HG02678 (cell line): ENCODE measurements around the gene DNAJB8.
A peak's percentile ranks its signal among the peaks of the same experiment; 100 is the strongest.

ENCODE experiments used
- ATAC-seq: cut with Tn5 transposase; IDR thresholded peaks from one replicate; pipeline ENCODE4 v1.9.1; 2021; ENCODE audit warnings: mild to moderate bottlenecking, moderate library complexity; ENCODE audit not compliant: unreplicated experiment

DNAJB8 gene

DNA sequence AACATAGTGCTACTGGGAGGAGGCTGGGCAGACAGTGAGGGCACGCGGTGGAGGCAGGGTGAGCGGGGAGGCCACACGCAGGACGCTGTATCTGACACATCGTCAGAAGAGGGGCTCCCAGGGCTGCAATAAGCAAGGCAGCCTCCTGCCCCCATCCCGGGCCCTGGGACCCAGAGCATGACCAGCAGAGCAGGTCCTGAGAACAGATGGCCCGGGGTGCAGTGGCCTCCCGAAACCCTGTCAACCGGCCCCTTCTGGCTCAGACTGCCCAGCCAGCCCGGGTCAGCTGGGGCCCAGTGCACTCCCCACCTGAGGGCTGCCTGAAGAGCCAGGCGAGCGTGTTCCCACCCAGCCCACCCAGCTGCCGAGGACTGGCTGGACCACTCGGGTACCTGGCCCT lies 37.4 kb downstream of the DNAJB8 start:
- ATAC-seq: no peak

DNA sequence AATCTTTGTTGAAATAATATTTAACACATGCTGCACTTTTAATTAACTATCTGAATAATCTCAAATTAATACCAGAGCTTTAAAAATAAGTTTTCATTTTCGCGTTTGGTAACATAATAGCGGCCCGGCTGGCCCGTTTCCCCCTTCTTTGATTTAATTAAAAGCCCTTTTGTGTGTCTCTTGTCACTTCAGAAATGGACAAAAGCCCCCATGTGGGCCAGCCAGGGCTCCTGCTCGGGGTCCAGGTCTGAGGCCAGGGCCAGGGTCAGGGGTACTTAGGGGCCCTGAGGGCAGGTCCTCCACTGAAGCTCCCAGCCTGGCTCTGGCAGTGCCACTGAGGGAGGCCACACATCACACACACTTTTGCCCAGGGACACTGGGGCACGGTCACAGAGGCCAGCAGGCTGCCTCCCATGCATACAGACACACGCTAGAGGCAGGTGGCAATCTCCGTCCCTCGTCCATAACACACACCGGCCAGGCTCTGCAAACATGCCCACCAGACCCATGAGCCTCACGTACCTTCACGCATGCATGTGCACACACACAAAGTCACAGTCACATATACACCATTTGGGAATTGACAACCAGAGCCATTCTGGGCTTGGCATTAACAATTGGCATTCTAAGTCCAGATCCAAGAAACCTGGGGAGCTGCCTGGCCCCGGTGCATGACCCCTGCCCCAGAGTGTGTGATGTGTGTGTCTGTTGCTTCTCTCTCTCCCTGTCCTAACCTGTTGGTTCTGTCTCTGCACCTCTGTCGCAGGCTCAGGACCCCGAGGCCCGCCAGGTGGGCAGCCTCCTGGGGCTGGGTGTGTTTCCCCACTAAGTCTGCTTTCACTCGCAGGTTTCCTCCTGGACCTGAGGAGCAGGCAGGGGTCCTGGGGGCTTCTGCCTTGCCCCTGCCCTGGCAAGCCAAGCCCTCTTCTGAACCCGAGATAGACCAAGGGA lies 38.5 kb downstream of the DNAJB8 start:
- ATAC-seq: no peak

DNA sequence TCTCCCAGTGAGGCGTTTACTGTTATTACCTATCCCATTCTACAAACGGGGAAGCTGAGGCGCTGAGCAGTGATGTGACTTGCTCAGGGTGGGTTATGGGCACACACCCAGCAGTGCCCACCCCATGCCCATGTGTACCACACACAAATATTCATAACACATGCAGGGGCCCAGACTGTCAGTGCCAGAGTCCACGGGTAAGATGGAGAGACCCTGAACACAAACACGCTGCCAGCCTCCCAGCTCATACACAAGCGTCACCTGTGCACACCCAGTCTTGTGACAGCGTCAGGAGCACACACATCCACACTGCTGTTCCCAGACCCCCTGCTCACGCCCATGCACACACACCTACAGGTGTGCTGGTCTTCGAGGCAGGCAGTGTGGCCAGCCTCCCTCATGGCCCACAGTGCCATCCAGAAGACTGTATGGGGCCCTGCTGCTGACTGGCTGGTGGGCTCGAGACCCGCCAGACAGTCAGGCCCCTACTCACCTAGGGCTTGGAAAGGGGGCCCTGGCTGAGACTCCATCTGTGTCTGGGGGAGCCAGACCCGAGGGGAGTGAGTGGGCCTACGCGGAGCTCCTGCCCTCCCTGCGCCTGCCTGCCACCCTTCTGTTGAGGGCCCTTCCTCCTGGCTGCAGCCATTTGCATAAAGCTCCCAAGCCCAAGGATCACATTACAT lies 39.4 kb downstream of the DNAJB8 start:
- ATAC-seq: no peak

DNA sequence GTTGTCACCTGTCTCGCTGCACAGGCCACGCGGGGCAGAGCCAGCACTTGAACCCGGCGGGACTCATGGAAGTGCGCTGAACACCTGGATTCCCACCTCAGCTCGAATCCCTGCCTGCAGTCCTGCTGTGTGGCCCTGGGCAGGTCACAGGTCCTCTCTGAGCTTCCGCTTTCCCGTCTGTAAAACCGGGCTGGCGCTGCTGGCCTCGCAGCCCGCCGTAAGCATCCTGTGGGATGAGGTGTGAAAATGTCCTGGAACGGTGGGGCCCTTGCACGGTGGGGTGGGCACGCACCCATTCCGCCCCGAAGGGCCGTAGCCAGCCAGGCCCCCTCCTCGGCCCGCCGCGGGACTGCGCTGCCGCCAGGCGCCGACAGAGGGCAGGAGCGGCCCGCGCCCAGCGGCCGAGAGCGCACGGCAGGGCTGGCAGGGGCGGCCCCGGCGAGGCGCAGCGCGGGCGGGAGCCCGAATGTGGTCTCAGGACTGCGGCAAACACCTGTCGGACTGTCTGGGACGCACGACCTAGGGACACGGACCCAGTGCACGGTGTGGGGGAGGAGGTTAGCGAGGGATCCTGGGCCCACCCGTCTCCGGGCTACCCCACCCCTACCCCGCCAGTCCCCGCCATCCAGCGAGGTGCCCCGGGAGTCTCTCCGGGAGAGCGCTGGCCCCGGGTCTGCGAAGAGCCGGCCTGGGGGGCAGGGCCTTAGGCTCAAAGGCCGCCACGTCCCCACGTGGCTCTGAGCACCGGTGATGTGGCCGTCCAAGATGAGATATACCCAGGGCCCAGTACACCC lies 40.4 kb downstream of the DNAJB8 start:
- peak; percentile 80 for ATAC-seq

DNA sequence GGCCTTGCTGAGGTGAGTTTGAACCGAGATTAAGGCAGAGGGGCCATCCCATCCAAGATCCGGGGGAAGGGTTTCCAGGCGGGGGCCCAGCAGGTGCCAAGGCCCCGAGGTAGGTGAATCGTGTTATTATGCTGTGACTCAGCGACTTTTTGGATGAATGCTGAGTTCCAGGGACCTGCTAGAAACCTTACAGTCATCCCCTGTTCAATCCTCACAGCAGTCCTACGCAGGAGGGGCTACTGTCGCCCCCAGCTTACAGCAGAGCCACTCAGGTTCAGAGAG lies 40.9 kb downstream of the DNAJB8 start:
- no peak for ATAC-seq

DNA sequence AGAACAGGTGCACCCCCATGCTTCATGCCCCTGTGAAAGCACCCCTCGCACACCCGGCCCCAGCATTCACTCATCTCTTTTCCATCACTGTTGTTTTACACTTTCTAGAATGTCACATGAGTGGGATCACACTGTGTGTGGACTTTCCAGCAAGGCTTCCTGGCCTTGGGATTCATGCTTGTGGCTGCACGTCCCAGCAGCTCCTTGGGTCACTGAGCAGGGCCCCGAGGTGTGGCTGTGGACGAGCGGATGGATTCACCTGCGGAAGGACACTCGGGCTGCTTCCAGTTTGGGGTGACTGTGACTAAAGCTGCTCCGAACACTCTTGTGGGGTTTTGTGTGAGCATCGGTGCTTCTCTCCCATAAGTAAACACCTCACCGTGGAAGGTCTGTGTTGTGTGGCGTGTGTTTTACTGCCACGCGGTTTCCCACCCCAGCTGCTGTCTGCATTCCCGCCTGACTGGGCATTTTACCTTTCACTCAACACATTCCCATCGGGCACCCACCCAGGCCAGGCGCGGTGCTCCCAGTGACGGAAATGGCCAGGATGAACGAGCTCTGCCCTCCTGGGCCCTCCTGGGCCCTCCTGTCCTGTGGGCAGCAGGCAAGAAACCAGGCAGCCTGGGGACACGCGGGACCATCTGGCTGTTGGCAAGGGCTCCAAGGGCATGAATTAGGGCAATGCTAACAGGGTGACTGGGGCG lies 41.4 kb downstream of the DNAJB8 start:
- ATAC-seq: no peak

DNA sequence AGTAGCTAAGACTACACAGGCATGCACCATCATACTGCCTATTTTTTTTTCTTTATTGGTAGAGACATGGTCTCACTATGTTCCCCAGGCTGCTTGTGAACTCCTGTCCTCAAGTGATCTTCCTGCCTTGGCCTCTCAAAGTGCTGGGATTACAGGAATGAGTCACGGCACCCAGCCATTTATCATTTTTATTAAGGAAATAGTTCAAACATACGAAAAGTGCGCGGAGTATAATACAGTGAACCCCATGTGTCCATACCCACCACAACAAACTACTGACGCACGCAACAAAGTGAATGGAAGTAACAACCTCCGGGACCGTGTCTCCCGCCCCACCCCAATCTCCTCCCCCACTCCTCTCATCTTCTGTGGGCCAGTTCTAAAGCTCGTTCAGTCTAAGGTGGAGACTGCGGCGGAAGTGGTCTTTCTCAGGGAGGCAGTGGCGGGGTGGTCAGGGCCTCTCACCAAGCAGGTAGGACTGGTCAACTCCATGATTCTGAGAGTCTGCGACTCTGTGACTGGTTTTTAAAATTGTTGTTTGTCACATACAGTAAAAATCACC lies 42.1 kb downstream of the DNAJB8 start:
- no peak for ATAC-seq

DNA sequence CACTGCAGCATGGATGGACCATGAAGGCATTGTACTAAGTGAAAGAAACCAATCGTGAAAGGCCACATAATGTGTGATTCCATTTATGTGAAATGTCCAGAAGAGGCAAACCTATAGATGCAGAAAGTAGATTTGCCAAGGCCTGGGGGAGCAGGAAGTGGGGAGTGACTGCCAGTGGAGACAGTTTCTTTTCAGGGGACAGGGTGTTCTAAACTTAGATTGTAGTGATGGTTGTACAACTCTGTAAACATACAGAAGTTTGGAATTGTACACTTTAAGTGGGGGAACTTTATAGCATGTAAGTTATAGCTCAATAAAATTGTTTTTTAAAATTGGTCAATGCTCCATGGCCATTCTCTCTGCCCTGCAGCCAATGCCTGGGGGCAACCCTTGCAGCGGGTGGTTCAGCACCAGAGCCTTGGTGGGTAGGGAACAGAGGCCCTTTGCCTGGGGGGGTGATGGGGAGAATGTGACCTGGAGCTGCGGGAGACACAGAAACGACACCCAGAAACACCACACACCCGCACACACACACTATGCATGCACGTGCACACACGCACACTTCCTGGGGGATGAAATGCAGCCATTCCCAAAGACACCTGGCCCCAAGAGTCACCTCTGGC lies 43.1 kb downstream of the DNAJB8 start:
- no peak for ATAC-seq

DNA sequence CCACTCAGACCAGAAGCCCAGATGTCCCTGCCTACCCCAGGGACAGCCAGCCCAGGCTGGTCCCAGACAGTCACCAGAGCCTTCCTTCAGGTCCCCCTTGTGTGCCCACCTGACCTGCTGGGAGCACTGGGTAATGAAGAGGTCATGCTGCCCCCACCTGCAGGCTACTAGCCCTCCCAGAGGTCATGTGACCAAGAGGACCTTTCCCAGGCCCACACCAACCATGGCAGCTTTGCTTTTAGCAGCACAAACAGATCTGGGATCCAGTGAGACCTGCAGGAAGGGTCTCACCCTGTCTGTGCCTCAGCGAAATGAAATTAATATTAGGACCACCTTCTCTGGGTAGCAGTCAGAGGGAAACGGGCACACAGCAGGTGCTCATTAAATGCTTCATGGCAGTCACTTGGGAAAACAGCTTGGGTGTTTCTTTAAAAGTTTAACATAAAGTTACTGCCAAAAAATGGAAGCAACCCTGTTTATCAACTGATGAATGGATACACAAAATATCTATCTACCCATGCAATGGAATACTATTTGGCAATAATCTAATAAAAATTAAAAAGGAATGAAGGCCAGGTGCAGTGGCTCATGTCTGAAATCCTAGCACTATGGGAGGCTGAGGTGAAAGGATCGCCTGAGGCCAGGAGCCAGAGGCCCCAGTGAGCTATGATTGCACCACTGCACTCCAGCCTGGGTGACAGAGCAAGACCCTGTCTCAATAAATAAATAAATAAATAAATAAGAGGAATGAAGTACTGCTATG lies 43.7 kb downstream of the DNAJB8 start:
- no peak for ATAC-seq

DNA sequence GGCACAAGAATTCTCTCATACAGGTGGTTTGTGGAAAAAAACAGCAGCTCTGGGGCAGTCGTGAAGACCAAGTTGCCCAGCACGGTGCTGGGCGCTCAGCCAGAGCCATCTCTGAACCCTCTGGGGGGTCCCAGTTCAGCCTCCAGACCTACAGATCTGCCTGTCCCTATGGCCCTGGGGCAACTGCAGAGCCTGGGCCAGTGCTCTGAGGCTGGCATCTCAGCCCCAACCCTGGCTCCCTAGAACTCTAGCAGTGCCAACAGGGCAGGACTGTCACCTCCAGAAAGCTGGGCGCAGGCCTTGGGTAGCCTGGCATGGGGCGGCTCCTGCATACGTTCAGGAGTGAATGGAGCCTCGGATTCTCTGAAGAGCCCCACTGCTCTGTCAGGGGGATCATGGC lies 44.7 kb downstream of the DNAJB8 start:
- no peak for ATAC-seq

DNA sequence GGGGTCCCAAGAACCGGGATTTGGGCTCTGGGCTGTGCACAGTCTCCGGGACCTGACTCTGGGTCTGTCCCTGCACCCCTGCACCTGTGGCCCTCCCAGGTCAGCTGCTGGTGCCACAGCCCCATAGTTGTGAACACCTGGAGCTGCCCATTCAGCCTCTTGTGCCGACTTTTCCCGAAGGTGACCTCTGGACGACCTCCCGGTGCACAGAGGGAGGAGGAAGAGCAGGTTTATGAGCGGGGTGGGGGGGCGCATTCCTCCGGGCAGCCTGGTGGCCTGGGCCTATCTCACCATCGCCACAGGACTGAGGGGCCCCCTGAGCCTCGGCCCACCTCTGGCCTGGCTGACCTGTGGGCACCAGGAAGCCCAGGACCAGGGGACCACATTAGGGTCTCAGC lies 45.3 kb downstream of the DNAJB8 start:
- no peak for ATAC-seq

DNA sequence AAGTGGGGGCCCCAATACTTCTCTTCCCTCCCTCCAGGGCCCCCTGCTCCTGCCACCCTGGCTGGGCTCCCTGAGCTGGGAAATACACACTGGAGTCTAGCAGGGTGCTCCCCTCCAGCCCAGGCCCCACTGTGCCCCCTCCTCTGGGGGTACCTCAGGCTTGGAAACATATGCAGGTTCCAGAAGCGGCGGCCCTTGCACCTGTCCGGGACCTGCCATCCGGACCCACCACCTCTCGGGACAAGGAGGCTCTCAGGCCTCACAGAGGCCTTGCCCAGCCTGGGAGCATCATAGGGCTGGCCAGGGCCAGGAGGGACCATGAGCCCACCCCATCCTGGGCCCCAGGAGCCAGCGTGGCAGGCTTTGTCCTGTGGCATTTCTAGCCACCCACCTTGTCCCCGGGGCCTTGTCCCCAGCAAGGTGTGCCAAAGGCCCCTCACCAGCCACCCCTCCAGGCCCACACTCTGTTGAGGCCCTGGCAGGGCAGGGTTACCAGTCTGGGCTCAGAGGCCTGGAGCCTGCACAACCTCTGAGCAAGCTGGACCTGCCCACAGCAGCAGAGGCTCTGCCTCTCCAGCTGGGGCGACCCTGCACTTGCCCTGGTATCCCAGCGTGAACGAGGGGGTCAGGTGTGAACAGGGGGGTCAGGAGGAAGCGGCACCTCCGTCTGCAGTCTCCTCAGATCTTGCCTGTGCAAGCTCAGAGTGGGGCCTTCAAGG lies 45.8 kb downstream of the DNAJB8 start:
- no peak for ATAC-seq

DNA sequence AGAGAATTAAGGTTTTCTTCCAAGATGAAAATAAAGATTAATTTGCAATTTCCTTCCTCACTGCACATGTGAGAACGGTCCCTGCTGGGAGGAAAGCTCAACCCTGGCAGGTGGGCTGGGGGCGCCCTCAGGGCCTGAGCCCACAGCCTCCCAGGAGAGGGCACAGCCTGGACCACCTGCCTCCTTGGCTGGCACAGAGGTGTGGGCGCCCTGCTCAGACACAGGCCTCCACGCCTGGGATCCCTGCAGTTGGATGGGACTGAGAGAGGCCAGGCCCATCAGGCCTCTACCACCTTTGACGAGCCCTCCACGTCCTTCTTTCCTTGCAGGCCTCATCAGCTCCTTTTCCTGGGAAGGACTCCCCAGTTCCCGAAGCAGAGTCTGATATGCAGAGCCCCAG lies 46.4 kb downstream of the DNAJB8 start:
- no peak for ATAC-seq

DNA sequence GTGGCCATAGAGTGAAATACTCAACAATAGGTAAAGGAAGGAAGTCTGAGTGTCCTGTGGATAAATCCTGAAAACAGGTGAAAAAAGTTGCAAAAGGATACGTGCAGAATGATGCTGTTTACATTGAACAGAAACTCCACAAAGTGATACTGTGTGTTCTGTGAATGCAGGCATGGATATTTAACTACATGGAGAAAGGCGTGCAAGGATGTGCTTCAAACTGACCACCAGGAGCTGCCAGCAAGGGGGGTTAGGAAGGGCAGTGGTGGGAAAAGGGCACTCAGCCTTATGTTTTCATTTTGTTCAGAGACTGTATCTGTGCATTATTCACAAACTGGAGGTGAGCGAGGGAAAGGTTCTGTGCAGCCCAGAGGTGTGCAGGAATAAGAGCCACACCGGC lies 47.4 kb downstream of the DNAJB8 start:
- no peak for ATAC-seq

DNA sequence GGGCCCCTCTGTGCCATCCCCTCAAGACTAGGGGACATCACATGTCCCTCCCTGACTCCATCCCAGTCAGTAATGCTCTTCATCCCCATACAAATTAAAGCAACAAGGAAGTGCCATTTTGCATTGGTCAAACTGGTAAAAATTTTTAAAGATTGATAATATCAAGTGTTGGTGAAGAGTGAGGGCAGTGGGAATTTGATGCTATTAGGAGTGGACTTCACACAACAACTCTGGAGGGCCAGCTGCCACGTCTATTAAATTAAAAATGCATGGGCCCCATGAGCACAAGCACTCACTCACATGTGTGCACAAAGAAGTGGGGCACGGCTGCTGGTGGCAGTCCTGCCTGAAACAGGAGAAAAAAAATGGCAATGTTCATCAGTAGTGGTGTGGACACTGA lies 47.8 kb downstream of the DNAJB8 start:
- ATAC-seq: no peak

DNA sequence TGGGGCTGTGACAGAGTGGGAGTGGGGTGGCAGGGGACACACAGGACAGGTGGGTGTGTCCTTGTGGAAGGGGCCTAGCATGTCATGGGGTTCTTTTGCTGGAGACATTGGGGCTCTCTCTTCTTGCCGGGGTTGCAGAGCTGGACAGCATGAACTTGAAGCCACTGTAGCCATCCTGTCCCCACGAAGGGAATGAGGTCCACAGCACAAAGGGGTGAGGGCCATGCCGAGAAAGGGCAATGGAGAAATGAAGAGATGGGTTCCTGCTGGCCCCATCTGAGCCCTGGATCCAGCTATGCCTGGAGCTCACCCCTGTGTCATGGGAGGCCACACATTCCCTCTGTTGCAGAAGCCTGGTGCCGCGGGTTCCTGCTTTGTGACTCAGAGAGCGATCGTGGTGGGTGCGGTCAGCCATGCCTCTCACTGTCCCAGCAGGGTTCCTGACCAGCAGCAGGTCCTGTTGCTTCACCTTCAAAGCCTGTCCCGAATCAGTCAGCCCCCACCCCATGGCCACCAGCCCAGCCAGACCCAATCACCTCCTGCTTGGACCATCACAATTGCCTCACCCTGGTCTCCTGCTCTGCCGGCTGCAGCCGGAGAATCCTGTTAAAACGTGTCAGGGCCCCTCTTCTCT lies 50.0 kb downstream of the DNAJB8 start:
- ATAC-seq: no peak

DNA sequence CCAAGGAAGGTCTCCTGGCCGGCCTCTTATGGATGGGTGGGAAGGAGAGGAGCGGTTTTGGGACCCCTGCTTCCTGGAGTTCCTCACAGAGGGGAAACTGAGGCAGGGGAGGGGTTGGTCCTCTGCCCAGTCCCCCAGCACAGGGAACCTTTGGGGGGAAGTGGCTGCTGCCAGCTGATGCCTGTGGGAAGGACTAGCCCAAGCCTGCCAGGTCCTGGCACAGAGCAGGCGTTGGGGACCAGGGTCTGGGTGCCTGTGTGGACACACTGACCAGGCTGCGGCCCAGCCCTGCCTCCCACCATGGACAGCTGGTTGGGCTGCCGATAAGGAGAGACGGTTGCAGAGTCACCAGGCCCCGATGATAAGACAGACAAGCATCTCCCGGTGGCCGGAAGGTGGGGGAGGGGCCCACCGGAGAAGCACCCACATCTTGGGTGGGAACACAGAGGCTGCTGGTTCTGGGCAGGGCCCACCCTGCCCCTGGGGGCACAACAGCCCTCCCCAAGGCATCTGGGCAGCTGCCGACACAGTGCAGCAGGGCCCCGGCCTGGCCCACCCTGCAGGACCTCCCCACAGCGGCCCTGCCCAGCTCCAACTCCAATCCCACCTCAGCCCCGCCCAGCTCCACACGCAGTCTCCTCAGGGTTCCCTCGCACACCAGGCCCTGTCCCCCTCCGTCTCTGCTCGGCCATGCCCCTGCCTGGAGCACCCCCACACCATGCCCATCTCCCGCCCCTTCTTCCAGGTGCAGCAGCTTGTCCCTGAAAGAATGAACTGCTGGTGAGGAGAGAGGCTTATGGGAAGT lies 50.7 kb downstream of the DNAJB8 start:
- no peak for ATAC-seq
